Fibroblast of lung (primary cell): Measurements from ENCODE around the gene PGAM5. TPM values are rescaled to one million over a fixed set of nuclear protein-coding genes. Genes with fewer than 3 reads are reported as not detected.

Experiments
- DNase-seq, 2 donors: peaks; one replicate each; pipeline versions ENCODE4 v3.0.0 to v3.0.0-alpha.2; 2010; ENCODE audit warnings: low read depth in 2 of 2
- H2AFZ ChIP-seq: 2 replicates; pipeline ENCODE4 v1.5.1; 2012; ENCODE audit warnings: low read length, control low read depth, inconsistent platforms
- H3K27ac ChIP-seq: 2 replicates; pipeline ENCODE4 v1.5.1; 2011; ENCODE audit warnings: low read length, control low read depth; ENCODE audit not compliant: insufficient read depth
- H3K27me3 ChIP-seq: 2 replicates; pipeline ENCODE4 v1.5.1; 2011; ENCODE audit warnings: mild to moderate bottlenecking, low read length; ENCODE audit not compliant: control insufficient read depth, insufficient read depth
- H3K36me3 ChIP-seq: 2 replicates; pipeline ENCODE4 v1.5.1; 2011; ENCODE audit warnings: low read length; ENCODE audit not compliant: control insufficient read depth, insufficient read depth
- H3K4me1 ChIP-seq: 2 replicates; pipeline ENCODE4 v1.5.1; 2011; ENCODE audit warnings: low read length; ENCODE audit not compliant: control insufficient read depth, insufficient read depth; ENCODE audit errors: extremely low read depth
- H3K4me2 ChIP-seq: 2 replicates; pipeline ENCODE4 v1.5.1; 2011; ENCODE audit warnings: low read length, control low read depth; ENCODE audit not compliant: insufficient read depth; ENCODE audit errors: extremely low read depth
- H3K4me3 ChIP-seq, 4 experiments: fragments of 200-600 bp in 1 of 4; sonication (generic) in 1 of 4; replicated peaks in 1 of 4; 2 replicates each; pipeline ENCODE4 v1.5.1; 2011 to 2016; ENCODE audit warnings: low read length in 4 of 4, low read depth in 3 of 4, mild to moderate bottlenecking in 3 of 4, control low read depth in 2 of 4, inconsistent platforms in 1 of 4, mixed read lengths in 1 of 4; ENCODE audit not compliant: insufficient read depth in 1 of 4; ENCODE audit errors: control extremely low read depth in 1 of 4
- H3K79me2 ChIP-seq: 2 replicates; pipeline ENCODE4 v1.5.1; 2012; ENCODE audit warnings: mild to moderate bottlenecking, low read length, inconsistent platforms; ENCODE audit not compliant: control insufficient read depth, insufficient read depth
- H3K9ac ChIP-seq: 2 replicates; pipeline ENCODE4 v1.5.1; 2011; ENCODE audit warnings: mild to moderate bottlenecking, low read length, control low read depth; ENCODE audit not compliant: insufficient read depth
- H3K9me3 ChIP-seq: 2 replicates; pipeline ENCODE4 v1.5.1; 2012; ENCODE audit warnings: low read depth, low read length; ENCODE audit not compliant: control insufficient read depth, insufficient read depth
- H4K20me1 ChIP-seq: 2 replicates; pipeline ENCODE4 v1.5.1; 2011; ENCODE audit warnings: low read length; ENCODE audit not compliant: control insufficient read depth, insufficient read depth; ENCODE audit errors: extremely low read depth
- EZH2 ChIP-seq: IDR thresholded peaks from 2 replicates; pipeline ENCODE4 v1.5.1; 2012; ENCODE audit warnings: low read length, control low read depth, mild to moderate bottlenecking; ENCODE audit errors: missing control alignments
- polyA plus RNA-seq, 2 donors: library from polyadenylated mRNA; depleted of rRNA in 1 of 2; stranded (reverse) in 1 of 2; unstranded in 1 of 2; fragments of >200 nt; gene quantifications; 2 replicates each; pipeline ENCODE4 v1.2.1, GENCODE V29; 2011 to 2012; ENCODE audit warnings: missing spikeins in 1 of 2
- total RNA-seq: library from RNA; depleted of rRNA; stranded (reverse); fragments of >200 nt; gene quantifications from 2 replicates; pipeline ENCODE4 v1.2.1, GENCODE V29; 2014
- TF ChIP-seq, protein P1 (sequence below), 2 donors: IDR thresholded peaks in 1 of 2; conservative IDR thresholded peaks in 1 of 2; 1 replicate in 1 of 2; 2 replicates in 1 of 2; pipeline ENCODE4 v1.5.1; 2011 to 2012; ENCODE audit warnings: low read length in 2 of 2, control low read depth in 1 of 2, inconsistent platforms in 1 of 2, low read depth in 1 of 2, mild to moderate bottlenecking in 1 of 2

Gene PGAM5
- total and polyA plus RNA-seq, 2 donors (not counting 1 experiment from before 2014, with no cell fraction given), result 9.8 to 27.1 TPM

DNA sequence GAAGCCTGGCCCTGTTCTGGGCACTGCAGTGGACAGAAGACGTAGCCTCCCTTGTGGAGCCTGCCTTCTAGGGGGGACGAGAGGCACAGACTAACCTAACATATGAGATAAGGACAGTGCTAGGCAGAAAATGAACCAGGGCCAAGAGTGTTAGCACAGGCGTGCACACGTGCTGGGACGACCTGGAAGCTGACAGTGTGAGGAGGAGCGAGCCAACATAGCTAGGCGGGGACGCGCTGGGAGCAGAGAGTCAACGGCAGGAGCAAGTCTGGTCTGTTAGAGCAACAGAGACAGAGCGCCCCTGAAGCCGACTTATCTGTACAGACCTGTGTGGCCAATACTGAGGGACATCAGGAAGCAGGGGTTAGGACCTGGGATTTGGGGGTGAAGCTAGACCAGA lies 15.2 kb upstream of the PGAM5 start:
- Histone ChIP-seq H3K27ac (no peak overlapping the region), H3K27me3 (no peaks in the 10 kb centered on the region), H2AFZ (no peak overlapping the region), H3K9me3 (no peaks in the 10 kb centered on the region), H3K36me3 (peaks cover 4% of the 10 kb centered on the region), H3K4me1 (no peaks in the 10 kb centered on the region), H3K9ac (no peak overlapping the region), H3K4me2 (no peak overlapping the region), H3K4me3 (no peak overlapping the region), H4K20me1 (no peaks in the 10 kb centered on the region), H3K79me2 (no peaks in the 10 kb centered on the region)
- no peak for DNase-seq
- TF ChIP-seq EZH2, result no peak
- TF ChIP-seq, protein P1, sequence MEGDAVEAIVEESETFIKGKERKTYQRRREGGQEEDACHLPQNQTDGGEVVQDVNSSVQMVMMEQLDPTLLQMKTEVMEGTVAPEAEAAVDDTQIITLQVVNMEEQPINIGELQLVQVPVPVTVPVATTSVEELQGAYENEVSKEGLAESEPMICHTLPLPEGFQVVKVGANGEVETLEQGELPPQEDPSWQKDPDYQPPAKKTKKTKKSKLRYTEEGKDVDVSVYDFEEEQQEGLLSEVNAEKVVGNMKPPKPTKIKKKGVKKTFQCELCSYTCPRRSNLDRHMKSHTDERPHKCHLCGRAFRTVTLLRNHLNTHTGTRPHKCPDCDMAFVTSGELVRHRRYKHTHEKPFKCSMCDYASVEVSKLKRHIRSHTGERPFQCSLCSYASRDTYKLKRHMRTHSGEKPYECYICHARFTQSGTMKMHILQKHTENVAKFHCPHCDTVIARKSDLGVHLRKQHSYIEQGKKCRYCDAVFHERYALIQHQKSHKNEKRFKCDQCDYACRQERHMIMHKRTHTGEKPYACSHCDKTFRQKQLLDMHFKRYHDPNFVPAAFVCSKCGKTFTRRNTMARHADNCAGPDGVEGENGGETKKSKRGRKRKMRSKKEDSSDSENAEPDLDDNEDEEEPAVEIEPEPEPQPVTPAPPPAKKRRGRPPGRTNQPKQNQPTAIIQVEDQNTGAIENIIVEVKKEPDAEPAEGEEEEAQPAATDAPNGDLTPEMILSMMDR (conservative IDR thresholded peaks at IDR 0.05 in 1 of 2, IDR thresholded peaks at IDR 0.05 in 1 of 2; ENCODE audit: low read depth in 1 of 2, low read length in 2 of 2), result no peak

DNA sequence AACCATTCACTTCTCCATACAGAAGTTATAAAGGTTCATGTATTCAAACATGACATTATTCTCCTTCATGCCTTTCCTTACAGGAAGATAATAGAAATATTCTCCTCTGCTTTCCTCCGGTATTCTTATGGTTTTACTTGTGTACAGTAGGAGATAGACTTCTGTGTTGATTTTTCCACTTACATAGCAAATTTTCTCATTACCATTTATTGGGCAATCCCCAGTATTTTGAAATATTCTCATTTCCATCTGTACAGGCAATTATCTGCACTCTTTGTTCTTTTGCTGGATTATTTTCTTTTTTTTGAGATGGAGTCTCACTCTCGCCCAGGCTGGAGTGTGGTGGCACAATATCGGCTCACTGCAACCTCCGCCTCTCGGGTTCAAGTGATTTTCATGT lies 12.3 kb upstream of the PGAM5 start:
- DNase-seq, result no peak
- H3K79me2 ChIP-seq, result no peaks in the 10 kb centered on the region
- H3K27ac ChIP-seq, result no peak overlapping the region
- no peaks in the 10 kb centered on the region for H4K20me1 ChIP-seq
- H3K27me3 ChIP-seq, result no peaks in the 10 kb centered on the region
- H3K9ac ChIP-seq, result no peak overlapping the region
- no peaks in the 10 kb centered on the region for H3K4me1 ChIP-seq
- no peaks in the 10 kb centered on the region for H3K9me3 ChIP-seq
- H3K4me2 ChIP-seq, result no peak overlapping the region
- TF ChIP-seq, protein P1 (conservative IDR thresholded peaks at IDR 0.05 in 1 of 2, IDR thresholded peaks at IDR 0.05 in 1 of 2; ENCODE audit: low read depth in 1 of 2, low read length in 2 of 2), result no peak
- TF ChIP-seq EZH2, result no peak
- H2AFZ ChIP-seq, result no peak overlapping the region
- no peak overlapping the region for H3K4me3 ChIP-seq
- peaks cover 4% of the 10 kb centered on the region for H3K36me3 ChIP-seq

DNA sequence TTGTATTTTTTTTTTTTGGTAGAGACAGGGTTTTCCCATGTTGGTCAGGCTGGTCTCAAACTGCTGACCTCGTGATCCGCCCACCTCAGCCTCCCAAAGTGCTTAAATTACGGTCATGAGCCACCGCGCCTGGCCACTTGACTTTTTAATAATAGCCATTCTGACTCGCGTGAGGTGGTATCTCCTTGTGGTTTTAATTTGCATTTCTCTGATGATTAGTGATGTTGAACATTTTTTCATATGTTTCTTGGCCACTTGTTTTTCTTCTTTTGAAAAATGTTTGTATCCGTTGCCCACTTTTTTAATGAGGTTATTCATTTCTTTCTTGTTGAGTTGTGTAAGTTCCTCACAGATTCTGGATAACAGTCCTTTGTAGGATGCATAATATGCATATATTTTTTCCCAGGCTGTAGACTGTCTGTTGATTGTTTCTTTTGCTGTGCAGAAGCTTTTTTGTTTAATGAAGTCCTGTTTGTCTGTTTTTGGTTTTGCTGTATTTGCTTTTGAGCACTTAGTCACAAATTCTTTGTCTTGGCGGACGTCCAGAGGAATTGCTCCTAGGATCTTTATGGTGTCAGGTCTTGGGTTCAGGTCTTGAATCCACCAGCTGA lies 10.3 kb upstream of the PGAM5 start:
- Histone ChIP-seq H3K4me2 (no peak overlapping the region), H3K9me3 (no peaks in the 10 kb centered on the region), H3K27ac (no peak overlapping the region), H3K27me3 (no peaks in the 10 kb centered on the region), H4K20me1 (no peaks in the 10 kb centered on the region), H2AFZ (no peak overlapping the region), H3K4me1 (no peaks in the 10 kb centered on the region), H3K9ac (no peak overlapping the region), H3K4me3 (no peak overlapping the region), H3K79me2 (no peaks in the 10 kb centered on the region), H3K36me3 (peaks cover 8% of the 10 kb centered on the region)
- TF ChIP-seq, protein P1 (conservative IDR thresholded peaks at IDR 0.05 in 1 of 2, IDR thresholded peaks at IDR 0.05 in 1 of 2; ENCODE audit: low read depth in 1 of 2, low read length in 2 of 2), result no peak
- no peak for TF ChIP-seq EZH2
- peak; percentile 40 to 42 for DNase-seq
